ENCODE data around the gene FSHR.

The FSHR gene

GRCh38 chr2:49152824-49153223, 1.5 kb downstream of the FSHR start:
- no peaks in the 10 kb centered on the region for H3K27me3 Mint-ChIP-seq
- peaks cover 12% of the 10 kb centered on the region for H3K9me3 Mint-ChIP-seq (ENCODE audit: low read depth)
- no peak overlapping the region for H3K27ac Mint-ChIP-seq
- H3K36me3 Mint-ChIP-seq: no peaks in the 10 kb centered on the region
- no peaks in the 10 kb centered on the region for H3K4me1 Mint-ChIP-seq (ENCODE audit: low read depth)
- H3K4me3 Mint-ChIP-seq: no peak overlapping the region

- no peak overlapping the region for H3K27ac Mint-ChIP-seq
- H3K36me3 Mint-ChIP-seq: no peaks in the 10 kb centered on the region
- no peaks in the 10 kb centered on the region for H3K27me3 Mint-ChIP-seq
- peaks cover 6% of the 10 kb centered on the region for H3K9me3 Mint-ChIP-seq (ENCODE audit: low read depth)
- no peak overlapping the region for H3K4me3 Mint-ChIP-seq
- no peaks in the 10 kb centered on the region for H3K4me1 Mint-ChIP-seq (ENCODE audit: low read depth)
These were observed 7.9 kb downstream of the FSHR start for GRCh38 chr2:49146401-49146800.

DNA sequence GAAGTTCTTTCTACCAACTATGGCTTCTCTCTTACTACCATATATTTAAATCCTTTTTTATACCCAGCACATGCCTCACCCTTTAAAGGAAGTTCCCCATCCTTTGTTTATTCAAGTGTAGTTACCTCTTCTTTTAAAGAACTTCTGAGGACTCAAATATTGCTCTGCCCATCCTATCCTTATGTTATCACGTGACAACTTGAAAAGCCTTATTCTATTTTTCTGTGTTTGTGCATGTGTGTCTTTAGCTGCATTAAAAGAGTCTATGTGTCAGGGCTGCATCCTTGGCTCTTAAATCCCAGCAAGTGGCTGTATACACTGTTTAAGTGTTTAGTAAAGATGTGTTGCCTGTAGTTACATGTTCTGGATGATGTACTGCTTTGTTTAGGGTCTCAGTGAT, 22.5 kb downstream of the FSHR start:
- H3K9me3 Mint-ChIP-seq (ENCODE audit: low read depth): peaks cover 7% of the 10 kb centered on the region
- H3K4me3 Mint-ChIP-seq: no peak overlapping the region
- no peak overlapping the region for H3K27ac Mint-ChIP-seq
- H3K36me3 Mint-ChIP-seq: no peaks in the 10 kb centered on the region
- no peaks in the 10 kb centered on the region for H3K27me3 Mint-ChIP-seq
- H3K4me1 Mint-ChIP-seq (ENCODE audit: low read depth): no peaks in the 10 kb centered on the region

GRCh38 chr2:49129034-49129433, 25.3 kb downstream of the FSHR start:
- peaks cover 7% of the 10 kb centered on the region for H3K9me3 Mint-ChIP-seq (ENCODE audit: low read depth)
- H3K27me3 Mint-ChIP-seq: no peaks in the 10 kb centered on the region

GRCh38 chr2:49123600-49123999, 30.7 kb downstream of the FSHR start:
- no peaks in the 10 kb centered on the region for H3K4me1 Mint-ChIP-seq (ENCODE audit: low read depth)

More at GRCh38 chr2:49129034-49129433, 25.3 kb downstream of the FSHR start:
- no peaks in the 10 kb centered on the region for H3K36me3 Mint-ChIP-seq
- H3K4me1 Mint-ChIP-seq (ENCODE audit: low read depth): no peaks in the 10 kb centered on the region
- no peak overlapping the region for H3K27ac Mint-ChIP-seq
- no peak overlapping the region for H3K4me3 Mint-ChIP-seq

DNA sequence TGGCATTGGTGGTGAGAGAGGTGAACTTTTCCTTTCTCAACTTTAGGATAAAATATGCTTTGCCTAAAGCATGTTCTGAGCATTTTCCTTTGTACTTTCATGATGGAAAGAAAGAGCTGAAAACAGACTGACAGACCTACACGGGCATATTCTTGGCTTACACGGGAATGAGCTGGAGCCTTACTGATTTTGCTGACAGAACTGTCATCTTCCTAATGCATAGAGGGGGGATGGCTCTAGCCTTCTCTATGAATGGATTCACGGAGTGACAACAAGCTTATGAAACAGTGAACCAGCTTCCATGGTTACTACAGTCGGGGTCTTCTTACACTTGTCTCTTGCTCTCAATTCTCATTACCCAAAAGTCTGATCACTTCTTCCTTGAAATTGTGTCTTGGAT, 32.2 kb downstream of the FSHR start:
- no peaks in the 10 kb centered on the region for H3K9me3 Mint-ChIP-seq (ENCODE audit: low read depth)
- H3K27ac Mint-ChIP-seq: no peak overlapping the region
- no peaks in the 10 kb centered on the region for H3K4me1 Mint-ChIP-seq (ENCODE audit: low read depth)
- H3K4me3 Mint-ChIP-seq: no peak overlapping the region
- no peaks in the 10 kb centered on the region for H3K36me3 Mint-ChIP-seq
- no peaks in the 10 kb centered on the region for H3K27me3 Mint-ChIP-seq

More at GRCh38 chr2:49123600-49123999, 30.7 kb downstream of the FSHR start:
- no peaks in the 10 kb centered on the region for H3K9me3 Mint-ChIP-seq (ENCODE audit: low read depth)
- no peaks in the 10 kb centered on the region for H3K36me3 Mint-ChIP-seq
- H3K27ac Mint-ChIP-seq: no peak overlapping the region
- no peaks in the 10 kb centered on the region for H3K27me3 Mint-ChIP-seq
- no peak overlapping the region for H3K4me3 Mint-ChIP-seq

DNA sequence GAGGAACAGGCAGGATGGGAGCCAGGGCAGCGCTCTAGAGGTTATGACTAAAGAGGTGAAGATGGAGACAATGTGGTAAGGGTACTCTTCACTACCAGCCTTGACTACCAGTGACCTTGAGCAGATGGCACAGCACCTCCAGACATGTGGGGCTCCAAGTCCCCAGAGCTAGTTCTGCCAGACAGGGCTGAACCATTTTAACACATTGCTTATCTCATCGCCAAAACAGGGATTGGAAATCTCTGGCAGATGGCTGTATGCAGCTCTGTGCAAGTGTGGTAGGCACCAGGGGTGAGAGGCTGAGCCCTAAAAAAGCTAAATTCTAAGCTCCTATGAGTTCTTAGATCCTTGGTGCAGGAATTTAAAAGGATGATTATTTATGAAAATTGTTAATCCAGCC, 41.3 kb downstream of the FSHR start:
- Mint-ChIP-seq H3K36me3 (no peaks in the 10 kb centered on the region), H3K9me3 (ENCODE audit: low read depth) (no peaks in the 10 kb centered on the region), H3K27me3 (no peaks in the 10 kb centered on the region), H3K4me3 (no peak overlapping the region), H3K27ac (no peak overlapping the region), H3K4me1 (ENCODE audit: low read depth) (no peaks in the 10 kb centered on the region)

- Mint-ChIP-seq H3K9me3 (ENCODE audit: low read depth) (no peaks in the 10 kb centered on the region), H3K27ac (no peak overlapping the region), H3K4me3 (no peak overlapping the region), H3K27me3 (no peaks in the 10 kb centered on the region), H3K36me3 (no peaks in the 10 kb centered on the region), H3K4me1 (ENCODE audit: low read depth) (no peaks in the 10 kb centered on the region)
These were observed 42.9 kb downstream of the FSHR start for GRCh38 chr2:49111456-49111855.

- Mint-ChIP-seq H3K9me3 (ENCODE audit: low read depth) (no peaks in the 10 kb centered on the region), H3K27me3 (no peaks in the 10 kb centered on the region), H3K27ac (no peak overlapping the region), H3K4me1 (ENCODE audit: low read depth) (no peaks in the 10 kb centered on the region), H3K36me3 (no peaks in the 10 kb centered on the region), H3K4me3 (no peak overlapping the region)
These were observed 43.3 kb downstream of the FSHR start for GRCh38 chr2:49111006-49111405.

DNA sequence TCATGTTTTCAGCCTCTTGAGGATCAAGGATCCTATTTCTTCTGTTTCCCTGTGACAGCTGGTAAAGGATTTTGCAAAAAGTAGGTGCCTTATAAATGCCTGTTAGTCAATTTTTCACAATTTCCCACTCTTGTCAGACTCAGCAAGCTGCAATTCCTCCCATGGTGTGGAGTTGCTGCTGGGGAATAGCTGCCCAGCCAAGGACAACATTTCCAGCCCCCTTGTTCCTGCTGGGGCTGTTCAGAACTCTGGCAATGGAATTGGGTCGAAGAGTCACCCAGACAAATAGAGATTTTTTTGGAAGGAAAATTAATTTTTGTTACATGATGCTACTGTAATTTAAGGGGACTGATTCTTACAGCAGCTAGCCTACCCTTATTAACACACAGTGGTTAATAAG, 43.7 kb downstream of the FSHR start:
- H3K27ac Mint-ChIP-seq: no peak overlapping the region
- no peaks in the 10 kb centered on the region for H3K9me3 Mint-ChIP-seq (ENCODE audit: low read depth)
- no peaks in the 10 kb centered on the region for H3K36me3 Mint-ChIP-seq
- no peaks in the 10 kb centered on the region for H3K4me1 Mint-ChIP-seq (ENCODE audit: low read depth)
- no peak overlapping the region for H3K4me3 Mint-ChIP-seq
- no peaks in the 10 kb centered on the region for H3K27me3 Mint-ChIP-seq

DNA sequence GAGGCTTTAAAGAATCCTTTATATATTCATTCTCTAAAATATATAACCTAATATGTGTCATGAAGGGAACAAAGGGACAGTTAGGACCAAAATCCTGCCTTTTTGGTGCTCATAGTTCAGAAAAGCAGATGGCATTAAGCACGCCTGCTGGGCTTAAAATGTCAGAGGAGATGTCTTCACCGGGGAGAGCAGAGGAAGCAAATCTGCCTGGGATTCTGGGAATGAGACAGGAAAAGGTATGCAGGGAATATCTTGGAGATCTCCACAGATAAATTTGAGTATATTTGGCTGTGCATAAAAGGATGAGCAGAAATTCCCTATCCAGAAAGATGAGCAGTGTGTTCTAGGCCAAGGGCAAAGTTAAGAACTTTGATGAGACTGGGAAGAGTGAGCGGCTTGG, 45.5 kb downstream of the FSHR start:
- H3K9me3 Mint-ChIP-seq (ENCODE audit: low read depth): peaks cover 3% of the 10 kb centered on the region
- H3K4me1 Mint-ChIP-seq (ENCODE audit: low read depth): no peaks in the 10 kb centered on the region
- no peak overlapping the region for H3K27ac Mint-ChIP-seq
- no peak overlapping the region for H3K4me3 Mint-ChIP-seq
- H3K36me3 Mint-ChIP-seq: no peaks in the 10 kb centered on the region
- H3K27me3 Mint-ChIP-seq: no peaks in the 10 kb centered on the region

DNA sequence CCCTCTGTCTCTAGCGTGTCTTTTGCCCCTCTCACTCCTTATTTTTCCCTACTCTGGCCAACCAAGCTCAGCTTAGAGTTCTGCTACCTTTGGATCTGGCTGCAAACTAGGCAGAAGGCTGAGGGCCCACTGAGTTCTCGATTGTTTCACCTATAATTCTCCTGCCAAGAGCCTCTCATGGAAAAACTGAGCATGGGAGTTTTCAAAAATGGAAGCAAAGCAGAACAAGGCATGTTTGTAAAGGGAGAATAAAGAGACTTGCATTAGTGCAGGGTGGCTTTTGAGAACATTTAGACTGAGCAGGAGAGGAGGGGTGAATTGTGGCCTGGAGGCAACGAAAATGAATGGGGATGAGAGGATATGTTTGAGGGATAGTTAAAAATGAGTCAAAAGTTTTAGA, 45.9 kb downstream of the FSHR start:
- Mint-ChIP-seq H3K4me3 (no peak overlapping the region), H3K9me3 (ENCODE audit: low read depth) (peaks cover 3% of the 10 kb centered on the region), H3K27me3 (no peaks in the 10 kb centered on the region), H3K27ac (no peak overlapping the region), H3K36me3 (no peaks in the 10 kb centered on the region), H3K4me1 (ENCODE audit: low read depth) (no peaks in the 10 kb centered on the region)

DNA sequence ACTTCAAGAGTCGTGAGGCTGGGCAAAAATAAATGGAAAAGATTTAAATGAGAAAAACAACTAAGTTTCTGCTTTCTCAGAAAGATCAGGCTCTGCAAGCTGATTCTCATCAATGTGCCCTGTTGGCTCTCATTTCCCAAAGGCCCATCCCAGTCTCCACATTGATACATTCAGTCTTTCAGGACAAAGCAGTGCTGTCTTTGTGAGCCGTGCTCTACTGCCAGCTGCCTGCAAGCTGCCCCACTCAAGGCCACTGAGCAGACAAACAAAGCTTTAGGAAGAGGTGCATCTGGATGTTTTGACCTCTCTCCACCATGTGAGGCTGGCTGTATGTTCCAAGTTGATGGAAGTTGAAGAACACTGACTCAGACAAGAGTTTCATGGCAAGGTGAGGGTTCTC, 48.8 kb downstream of the FSHR start:
- H3K9me3 Mint-ChIP-seq (ENCODE audit: low read depth): peaks cover 11% of the 10 kb centered on the region
- H3K27ac Mint-ChIP-seq: no peak overlapping the region
- no peaks in the 10 kb centered on the region for H3K36me3 Mint-ChIP-seq
- no peaks in the 10 kb centered on the region for H3K4me1 Mint-ChIP-seq (ENCODE audit: low read depth)
- no peaks in the 10 kb centered on the region for H3K27me3 Mint-ChIP-seq
- no peak overlapping the region for H3K4me3 Mint-ChIP-seq

GRCh38 chr2:49102146-49102545, 52.2 kb downstream of the FSHR start:
- no peak overlapping the region for H3K27ac Mint-ChIP-seq
- no peaks in the 10 kb centered on the region for H3K27me3 Mint-ChIP-seq
- peaks cover 11% of the 10 kb centered on the region for H3K9me3 Mint-ChIP-seq (ENCODE audit: low read depth)
- H3K36me3 Mint-ChIP-seq: no peaks in the 10 kb centered on the region
- H3K4me1 Mint-ChIP-seq (ENCODE audit: low read depth): no peaks in the 10 kb centered on the region
- no peak overlapping the region for H3K4me3 Mint-ChIP-seq

- Mint-ChIP-seq H3K9me3 (ENCODE audit: low read depth) (peaks cover 14% of the 10 kb centered on the region), H3K4me1 (ENCODE audit: low read depth) (no peaks in the 10 kb centered on the region), H3K27ac (no peak overlapping the region), H3K4me3 (no peak overlapping the region), H3K36me3 (no peaks in the 10 kb centered on the region), H3K27me3 (no peaks in the 10 kb centered on the region)
These were observed 73.6 kb downstream of the FSHR start for GRCh38 chr2:49080681-49081080.

DNA sequence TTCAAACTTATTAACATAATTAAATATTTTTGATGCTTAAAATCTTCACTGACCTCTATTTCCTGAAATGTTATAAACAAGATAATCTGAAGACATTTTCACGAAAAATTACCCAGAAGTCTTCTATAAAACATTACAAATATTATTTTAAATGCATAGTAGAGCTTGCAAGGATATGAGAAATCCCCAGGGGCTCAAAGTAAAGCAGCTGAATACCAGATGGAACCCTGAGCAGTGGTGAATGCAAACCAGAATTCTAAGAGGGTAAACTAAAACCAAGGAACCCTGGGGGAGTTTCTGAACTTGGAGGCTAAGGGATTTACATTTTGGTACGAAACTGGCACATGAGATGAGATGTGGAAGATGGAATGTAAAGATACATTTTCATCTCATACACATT, 83.6 kb downstream of the FSHR start:
- no peaks in the 10 kb centered on the region for H3K4me1 Mint-ChIP-seq (ENCODE audit: low read depth)
- no peak overlapping the region for H3K4me3 Mint-ChIP-seq
- H3K9me3 Mint-ChIP-seq (ENCODE audit: low read depth): peaks cover 14% of the 10 kb centered on the region
- no peak overlapping the region for H3K27ac Mint-ChIP-seq
- no peaks in the 10 kb centered on the region for H3K36me3 Mint-ChIP-seq
- H3K27me3 Mint-ChIP-seq: no peaks in the 10 kb centered on the region

DNA sequence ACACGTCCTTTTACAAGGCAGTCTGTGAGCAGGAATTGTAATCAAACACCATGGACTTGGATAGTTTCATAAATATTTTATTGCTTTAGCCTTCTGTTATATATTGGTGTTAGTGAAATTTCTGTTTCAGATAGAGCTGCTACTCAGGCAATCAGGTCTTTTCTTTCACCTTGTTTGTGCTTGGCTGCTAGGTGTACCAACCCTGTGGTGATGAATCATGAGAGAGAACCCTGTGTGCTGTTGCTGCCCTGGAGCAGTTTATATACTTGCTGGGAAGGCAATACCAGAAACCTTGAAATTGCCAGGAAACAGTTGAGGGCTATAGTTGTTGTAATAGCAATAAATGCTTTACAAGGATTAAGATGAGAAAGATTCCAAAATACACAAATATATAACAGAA, 84.5 kb downstream of the FSHR start:
- Mint-ChIP-seq H3K4me1 (ENCODE audit: low read depth) (no peaks in the 10 kb centered on the region), H3K4me3 (no peak overlapping the region), H3K27me3 (no peaks in the 10 kb centered on the region), H3K27ac (no peak overlapping the region), H3K9me3 (ENCODE audit: low read depth) (peaks cover 14% of the 10 kb centered on the region), H3K36me3 (no peaks in the 10 kb centered on the region)

Measured in activated naive CD8-positive, alpha-beta T cell (primary cell).